ENCODE data around the gene MEIOB.
A peak's percentile ranks its signal among the peaks of the same experiment; 100 is the strongest.

Gene MEIOB

DNA sequence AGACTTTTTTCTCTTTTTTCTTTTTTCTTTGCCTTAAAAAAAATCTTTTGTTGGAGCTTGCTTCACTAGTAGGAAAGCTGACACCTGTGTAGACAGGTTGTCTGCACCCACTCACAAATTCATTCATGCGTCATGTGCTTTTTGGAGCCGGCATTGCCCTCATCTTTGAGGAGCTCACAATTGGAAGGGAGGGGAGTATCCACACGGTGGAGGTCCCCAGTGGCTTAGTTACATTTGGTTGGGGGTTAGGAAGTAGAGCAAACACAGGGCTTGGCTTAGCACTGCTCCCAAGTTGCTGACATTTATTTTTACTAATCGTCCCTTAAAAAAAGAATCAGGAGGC lies 18.7 kb upstream of the MEIOB start (continued):
- TF ChIP-seq, protein P1, sequence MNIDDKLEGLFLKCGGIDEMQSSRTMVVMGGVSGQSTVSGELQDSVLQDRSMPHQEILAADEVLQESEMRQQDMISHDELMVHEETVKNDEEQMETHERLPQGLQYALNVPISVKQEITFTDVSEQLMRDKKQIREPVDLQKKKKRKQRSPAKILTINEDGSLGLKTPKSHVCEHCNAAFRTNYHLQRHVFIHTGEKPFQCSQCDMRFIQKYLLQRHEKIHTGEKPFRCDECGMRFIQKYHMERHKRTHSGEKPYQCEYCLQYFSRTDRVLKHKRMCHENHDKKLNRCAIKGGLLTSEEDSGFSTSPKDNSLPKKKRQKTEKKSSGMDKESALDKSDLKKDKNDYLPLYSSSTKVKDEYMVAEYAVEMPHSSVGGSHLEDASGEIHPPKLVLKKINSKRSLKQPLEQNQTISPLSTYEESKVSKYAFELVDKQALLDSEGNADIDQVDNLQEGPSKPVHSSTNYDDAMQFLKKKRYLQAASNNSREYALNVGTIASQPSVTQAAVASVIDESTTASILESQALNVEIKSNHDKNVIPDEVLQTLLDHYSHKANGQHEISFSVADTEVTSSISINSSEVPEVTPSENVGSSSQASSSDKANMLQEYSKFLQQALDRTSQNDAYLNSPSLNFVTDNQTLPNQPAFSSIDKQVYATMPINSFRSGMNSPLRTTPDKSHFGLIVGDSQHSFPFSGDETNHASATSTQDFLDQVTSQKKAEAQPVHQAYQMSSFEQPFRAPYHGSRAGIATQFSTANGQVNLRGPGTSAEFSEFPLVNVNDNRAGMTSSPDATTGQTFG (tag by site-specific recombination; IDR thresholded peaks at IDR 0.05; ENCODE audit: borderline replicate concordance) = no peak
- no peak for TF ChIP-seq KLF8 (tag by site-specific recombination; IDR thresholded peaks at IDR 0.05)
- TF ChIP-seq ZNF76 (tag by site-specific recombination; IDR thresholded peaks at IDR 0.05; ENCODE audit: borderline replicate concordance, low read depth) = no peak
- TF ChIP-seq ZNF146 (tag by site-specific recombination; IDR thresholded peaks at IDR 0.05) = no peak
- TF ChIP-seq ZNF768 (tag by site-specific recombination; IDR thresholded peaks at IDR 0.05) = no peak
- TF ChIP-seq, protein P2, sequence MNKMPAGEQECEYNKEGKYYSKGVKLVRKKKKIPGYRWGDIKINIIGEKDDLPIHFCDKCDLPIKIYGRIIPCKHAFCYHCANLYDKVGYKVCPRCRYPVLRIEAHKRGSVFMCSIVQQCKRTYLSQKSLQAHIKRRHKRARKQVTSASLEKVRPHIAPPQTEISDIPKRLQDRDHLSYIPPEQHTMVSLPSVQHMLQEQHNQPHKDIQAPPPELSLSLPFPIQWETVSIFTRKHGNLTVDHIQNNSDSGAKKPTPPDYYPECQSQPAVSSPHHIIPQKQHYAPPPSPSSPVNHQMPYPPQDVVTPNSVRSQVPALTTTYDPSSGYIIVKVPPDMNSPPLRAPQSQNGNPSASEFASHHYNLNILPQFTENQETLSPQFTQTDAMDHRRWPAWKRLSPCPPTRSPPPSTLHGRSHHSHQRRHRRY (tag by site-specific recombination; IDR thresholded peaks at IDR 0.05) = no peak
- no peak for TF ChIP-seq ZNF138 (tag by site-specific recombination; IDR thresholded peaks at IDR 0.05; ENCODE audit: borderline replicate concordance)

GRCh38 chr16:1890024-1890707 lies 18.2 kb upstream of the MEIOB start:
- no peaks in the 10 kb centered on the region for H3K36me3 ChIP-seq (ENCODE audit: control insufficient read depth in 2 of 2, insufficient read depth in 1 of 2, low read length in 2 of 2)
- no peak overlapping the region for H3K4me3 ChIP-seq (ENCODE audit: low read depth, low read length)
- CTCF ChIA-PET = interaction anchor here (0.6 to 1.7 kb wide), 4 partner anchors 33 to 263 kb away, joined by 3 to 5 read pairs (median 4); no protein-coding TSS in a partner anchor
- H3K9me3 ChIP-seq (ENCODE audit: control insufficient read depth, insufficient read depth, low read depth, low read length) = no peaks in the 10 kb centered on the region
- no peaks in the 10 kb centered on the region for H3K4me1 ChIP-seq (ENCODE audit: control insufficient read depth, insufficient read depth, low read length)
- POLR2A ChIA-PET = interaction anchor here (1.0 to 1.5 kb wide), 2 partner anchors 11 to 53 kb away, joined by 3 to 4 read pairs; partner anchors contain the start of gene MSRB1
- no peak overlapping the region for H3K27ac ChIP-seq (ENCODE audit: extremely low read depth, low read depth, low read length)
- TF ChIP-seq ZNF341 (tag by site-specific recombination; IDR thresholded peaks at IDR 0.05; ENCODE audit: low read depth) = no peak
- TF ChIP-seq ZNF324 (tag by site-specific recombination; IDR thresholded peaks at IDR 0.05) = no peak
- 0 out of 2 replicates have a peak, but pooled peaks have one; percentile 25 for TF ChIP-seq SCRT2 (tag by site-specific recombination; IDR thresholded peaks at IDR 0.05)
- TF ChIP-seq ZNF596 (tag by site-specific recombination; IDR thresholded peaks at IDR 0.05) = no peak
- no peak for TF ChIP-seq ZNF140 (tag by site-specific recombination; IDR thresholded peaks at IDR 0.05)

DNA sequence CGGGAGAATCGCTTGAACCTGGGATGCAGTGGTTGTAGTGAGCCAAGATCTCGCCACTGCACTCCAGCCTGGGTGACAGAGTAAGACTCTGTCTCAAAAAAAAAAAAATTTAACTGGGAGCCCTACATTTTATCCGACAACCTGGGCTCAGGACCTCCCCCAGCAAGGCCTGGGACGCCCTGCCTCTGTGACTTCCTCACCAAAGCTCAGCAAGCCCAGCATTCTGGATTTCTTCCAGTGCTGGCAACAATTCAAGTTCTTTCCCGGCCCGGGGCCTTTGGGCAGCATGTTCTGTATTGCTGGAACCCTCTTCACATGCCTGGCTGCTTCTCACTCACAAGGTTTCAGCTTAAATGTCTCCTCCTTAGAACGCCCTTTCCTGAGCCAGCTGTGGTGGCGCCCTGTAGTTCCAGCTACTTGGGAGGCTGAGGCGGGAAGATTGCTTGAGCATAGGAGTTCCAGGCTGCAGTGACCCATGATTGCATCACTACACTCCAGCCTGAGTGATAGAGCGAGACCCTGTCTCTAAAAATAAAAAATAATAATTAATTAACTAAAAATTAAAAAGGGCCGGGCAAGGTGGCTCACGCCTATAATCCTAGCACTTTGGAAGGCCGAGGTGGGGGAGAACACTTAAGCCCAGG lies 15.9 kb upstream of the MEIOB start:
- Histone ChIP-seq H3K36me3 (ENCODE audit: control insufficient read depth in 2 of 2, insufficient read depth in 1 of 2, low read length in 2 of 2) (no peaks in the 10 kb centered on the region), H3K9me3 (ENCODE audit: control insufficient read depth, insufficient read depth, low read depth, low read length) (no peaks in the 10 kb centered on the region), H3K4me3 (ENCODE audit: low read depth, low read length) (no peak overlapping the region), H3K4me1 (ENCODE audit: control insufficient read depth, insufficient read depth, low read length) (no peaks in the 10 kb centered on the region), H3K27ac (ENCODE audit: extremely low read depth, low read depth, low read length) (no peak overlapping the region)
- no peak for TF ChIP-seq ZNF510 (tag by site-specific recombination; IDR thresholded peaks at IDR 0.05; ENCODE audit: insufficient replicate concordance)
- no peak for TF ChIP-seq KLF8 (tag by site-specific recombination; IDR thresholded peaks at IDR 0.05)
- TF ChIP-seq ZBTB10 (tag by site-specific recombination; IDR thresholded peaks at IDR 0.05) = no peak
- no peak for TF ChIP-seq GLIS2 (tag by site-specific recombination; IDR thresholded peaks at IDR 0.05)
- TF ChIP-seq ZXDB (tag by site-specific recombination; IDR thresholded peaks at IDR 0.05) = no peak
- no peak for TF ChIP-seq ZNF221 (tag by site-specific recombination; IDR thresholded peaks at IDR 0.05; ENCODE audit: borderline replicate concordance)
- TF ChIP-seq BCL11A (tag by site-specific recombination; IDR thresholded peaks at IDR 0.05; ENCODE audit: low read depth) = no peak
- no peak for TF ChIP-seq ZNF138 (tag by site-specific recombination; IDR thresholded peaks at IDR 0.05; ENCODE audit: borderline replicate concordance)
- no peak for TF ChIP-seq ZNF610 (tag by site-specific recombination; IDR thresholded peaks at IDR 0.05; ENCODE audit: borderline replicate concordance)
- no peak for TF ChIP-seq ZNF654 (tag by site-specific recombination; IDR thresholded peaks at IDR 0.05; ENCODE audit: low read depth)
- no peak for TF ChIP-seq ZNF501 (tag by site-specific recombination; IDR thresholded peaks at IDR 0.05)
- TF ChIP-seq SCRT1 (tag by site-specific recombination; IDR thresholded peaks at IDR 0.05; ENCODE audit: borderline replicate concordance) = no peak
- no peak for TF ChIP-seq ZBTB49 (tag by site-specific recombination; IDR thresholded peaks at IDR 0.05; ENCODE audit: low read depth)
- POLR2A ChIA-PET = no interaction called here
- CTCF ChIA-PET = no interaction called here
